Measurements from ENCODE around the gene MDM1.

Gene MDM1

GRCh38 chr12:68310370-68310769 lies 21.8 kb downstream of the MDM1 start:
- no peak for DNase-seq (ENCODE audit: low read depth)

GRCh38 chr12:68306564-68306963 lies 25.6 kb downstream of the MDM1 start:
- H3K4me3 ChIP-seq (ENCODE audit: low read depth, low read length) = no peak overlapping the region
- TF ChIP-seq MAX (IDR thresholded peaks at IDR 0.05; ENCODE audit: low read depth, low read length) (no peak), MYC (IDR thresholded peaks at IDR 0.05; ENCODE audit: low read depth, low read length) (no peak), POLR2A (IDR thresholded peaks at IDR 0.05; ENCODE audit: extremely low read depth, insufficient read length) (no peak)
- no peak for DNase-seq (ENCODE audit: low read depth)

More at GRCh38 chr12:68310370-68310769, 21.8 kb downstream of the MDM1 start:
- TF ChIP-seq MYC (IDR thresholded peaks at IDR 0.05; ENCODE audit: low read depth, low read length) (no peak), CTCF (IDR thresholded peaks at IDR 0.05; ENCODE audit: low read depth, low read length) (no peak), POLR2A (IDR thresholded peaks at IDR 0.05; ENCODE audit: extremely low read depth, insufficient read length) (no peak), MAX (IDR thresholded peaks at IDR 0.05; ENCODE audit: low read depth, low read length) (no peak)
- no peak overlapping the region for H3K4me3 ChIP-seq (ENCODE audit: low read depth, low read length)

GRCh38 chr12:68305278-68305677 lies 26.9 kb downstream of the MDM1 start:
- H3K4me3 ChIP-seq (ENCODE audit: low read depth, low read length) = no peak overlapping the region
- DNase-seq (ENCODE audit: low read depth) = no peak
- TF ChIP-seq POLR2A (IDR thresholded peaks at IDR 0.05; ENCODE audit: extremely low read depth, insufficient read length) (no peak), MYC (IDR thresholded peaks at IDR 0.05; ENCODE audit: low read depth, low read length) (no peak), CTCF (IDR thresholded peaks at IDR 0.05; ENCODE audit: low read depth, low read length) (no peak), MAX (IDR thresholded peaks at IDR 0.05; ENCODE audit: low read depth, low read length) (no peak)

- no peak for DNase-seq (ENCODE audit: low read depth)
- no peak overlapping the region for H3K4me3 ChIP-seq (ENCODE audit: low read depth, low read length)
- TF ChIP-seq CTCF (IDR thresholded peaks at IDR 0.05; ENCODE audit: low read depth, low read length) = no peak
- TF ChIP-seq MAX (IDR thresholded peaks at IDR 0.05; ENCODE audit: low read depth, low read length) = no peak
- no peak for TF ChIP-seq MYC (IDR thresholded peaks at IDR 0.05; ENCODE audit: low read depth, low read length)
- TF ChIP-seq POLR2A (IDR thresholded peaks at IDR 0.05; ENCODE audit: extremely low read depth, insufficient read length) = no peak
Measured at GRCh38 chr12:68304626-68305025, 27.5 kb downstream of the MDM1 start.

- no peak overlapping the region for H3K4me3 ChIP-seq (ENCODE audit: low read depth, low read length)
- TF ChIP-seq MAX (IDR thresholded peaks at IDR 0.05; ENCODE audit: low read depth, low read length) (no peak), CTCF (IDR thresholded peaks at IDR 0.05; ENCODE audit: low read depth, low read length) (no peak), MYC (IDR thresholded peaks at IDR 0.05; ENCODE audit: low read depth, low read length) (no peak), POLR2A (IDR thresholded peaks at IDR 0.05; ENCODE audit: extremely low read depth, insufficient read length) (no peak)
- DNase-seq (ENCODE audit: low read depth) = no peak
Measured at GRCh38 chr12:68303850-68304249, 28.3 kb downstream of the MDM1 start.

- H3K4me3 ChIP-seq (ENCODE audit: low read depth, low read length) = no peak overlapping the region
- TF ChIP-seq MYC (IDR thresholded peaks at IDR 0.05; ENCODE audit: low read depth, low read length) (no peak), POLR2A (IDR thresholded peaks at IDR 0.05; ENCODE audit: extremely low read depth, insufficient read length) (no peak), MAX (IDR thresholded peaks at IDR 0.05; ENCODE audit: low read depth, low read length) (no peak), CTCF (IDR thresholded peaks at IDR 0.05; ENCODE audit: low read depth, low read length) (no peak)
- DNase-seq (ENCODE audit: low read depth) = no peak
Measured at GRCh38 chr12:68297929-68298328, 34.2 kb downstream of the MDM1 start.
